GM21367 (cell line): Measurements from ENCODE around the gene HEXB.
"Not testable (repeated sequence)": the region's sequence is repeated elsewhere in the genome, so short reads cannot be mapped to it uniquely, and the experiment has no call there.

Source experiments
- ATAC-seq: cut with Tn5 transposase; IDR thresholded peaks from one replicate; pipeline ENCODE4 v1.9.1; 2021; ENCODE audit not compliant: unreplicated experiment

Gene HEXB

GRCh38 chr5:74725331-74725730 lies 40.3 kb downstream of the HEXB start:
- no peak for ATAC-seq

- no peak for ATAC-seq
These were observed 51.7 kb downstream of the HEXB start for GRCh38 chr5:74736759-74737158.

GRCh38 chr5:74738406-74738805 lies 53.4 kb downstream of the HEXB start:
- ATAC-seq = no peak

GRCh38 chr5:74748742-74749141 lies 63.7 kb downstream of the HEXB start:
- ATAC-seq = not testable (repeated sequence)

GRCh38 chr5:74761241-74761640 lies 76.2 kb downstream of the HEXB start:
- ATAC-seq = no peak

GRCh38 chr5:74762599-74762998 lies 77.6 kb downstream of the HEXB start:
- no peak for ATAC-seq

GRCh38 chr5:74763504-74763903 lies 78.5 kb downstream of the HEXB start:
- ATAC-seq = no peak

GRCh38 chr5:74765201-74765600 lies 80.2 kb downstream of the HEXB start:
- ATAC-seq = no peak

GRCh38 chr5:74765929-74766328 lies 80.9 kb downstream of the HEXB start:
- no peak for ATAC-seq

- ATAC-seq = peak; percentile 27
These were observed 81.4 kb downstream of the HEXB start for GRCh38 chr5:74766418-74766848.

GRCh38 chr5:74766849-74767578 lies 82.0 kb downstream of the HEXB start, which contains the start of the genes GFM2 and NSA2:
GFM2 (minus strand) TSS chr5:74767117; CDS start chr5:74763742, 3,375 bp downstream.
NSA2 (plus strand) TSS chr5:74767249; CDS start chr5:74767361, 112 bp downstream.
- peak; percentile 87 for ATAC-seq

- peak; percentile 25 for ATAC-seq
These were observed 82.5 kb downstream of the HEXB start for GRCh38 chr5:74767579-74767913.
